ENCODE data around the gene PDCD4. TPM values are rescaled to one million over a fixed set of nuclear protein-coding genes. Genes with fewer than 3 reads are reported as not detected.

The PDCD4 gene
- total and polyA plus RNA-seq, 5 donors from 2014 or later: 167 to 224 (median 204) TPM

- H3K9me3 Mint-ChIP-seq: no peaks in the 10 kb centered on the region
- no peaks in the 10 kb centered on the region for H3K27me3 Mint-ChIP-seq
- H3K4me3 ChIP-seq (ENCODE audit: low read depth, low read length): no peak overlapping the region
- H3K4me1 Mint-ChIP-seq: peaks cover 43 to 80% (median 54%) of the 10 kb centered on the region in 4 donors
- H3K27me3 ChIP-seq (ENCODE audit: control insufficient read depth, insufficient read depth, low read length): no peaks in the 10 kb centered on the region
- peaks cover 79% of the 10 kb centered on the region for H3K36me3 ChIP-seq (ENCODE audit: control insufficient read depth, insufficient read depth, low read length)
- H3K36me3 Mint-ChIP-seq: peaks cover 52% of the 10 kb centered on the region
- H3K4me1 ChIP-seq (ENCODE audit: control insufficient read depth, insufficient read depth, low read length, poor library complexity, severe bottlenecking): peaks cover 39% of the 10 kb centered on the region
- DNase-seq: no peak
- peak overlapping the region in 2 of 3 donors; percentile 37 to 72 for H3K27ac Mint-ChIP-seq
- H3K4me3 Mint-ChIP-seq: peak overlapping the region in 3 of 4 donors; percentile 2 to 45 (median 44)
- H3K27ac ChIP-seq (ENCODE audit: insufficient read depth, low read length, poor library complexity, severe bottlenecking): no peak overlapping the region
- H3K9me3 ChIP-seq (ENCODE audit: control insufficient read depth in 2 of 2, low read length in 2 of 2): no peaks in the 10 kb centered on the region
- ATAC-seq (ENCODE audit: low read depth in 2 of 2): no peak
These were observed 9.5 kb downstream of the PDCD4 start for GRCh38 chr10:110881247-110881646.

DNA sequence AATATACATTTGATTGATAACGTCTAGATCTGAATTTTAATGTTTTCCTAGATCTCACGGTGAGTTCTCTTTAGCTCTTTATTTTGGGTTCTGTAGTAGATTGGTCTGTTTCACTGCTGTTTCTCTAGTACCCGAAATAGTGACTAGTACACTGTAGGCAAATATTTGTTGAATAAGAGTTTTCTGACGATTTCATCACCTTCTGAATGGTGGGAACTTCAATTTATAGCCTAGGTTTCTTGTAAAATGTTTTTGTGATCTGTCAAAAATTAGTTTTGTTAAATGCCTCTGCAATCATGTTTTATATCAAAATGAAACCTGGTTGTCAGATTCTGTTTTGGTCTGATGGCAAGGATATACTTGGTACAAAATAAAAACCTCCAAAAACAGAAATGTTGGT is 10.2 kb downstream of the PDCD4 start:
- no peaks in the 10 kb centered on the region for H3K9me3 Mint-ChIP-seq
- H3K27ac Mint-ChIP-seq: peak overlapping the region; percentile 2 to 56 (median 37)
- peaks cover 37% of the 10 kb centered on the region for H3K4me1 ChIP-seq (ENCODE audit: control insufficient read depth, insufficient read depth, low read length, poor library complexity, severe bottlenecking)
- no peak for DNase-seq
- H3K27me3 ChIP-seq (ENCODE audit: control insufficient read depth, insufficient read depth, low read length): no peaks in the 10 kb centered on the region
- H3K9me3 ChIP-seq (ENCODE audit: control insufficient read depth in 2 of 2, low read length in 2 of 2): no peaks in the 10 kb centered on the region
- no peaks in the 10 kb centered on the region for H3K27me3 Mint-ChIP-seq
- peaks cover 45 to 81% (median 55%) of the 10 kb centered on the region in 4 donors for H3K4me1 Mint-ChIP-seq
- peak overlapping the region; percentile 38 for H3K4me3 ChIP-seq (ENCODE audit: low read depth, low read length)
- H3K36me3 ChIP-seq (ENCODE audit: control insufficient read depth, insufficient read depth, low read length): peaks cover 78% of the 10 kb centered on the region
- no peak overlapping the region for H3K27ac ChIP-seq (ENCODE audit: insufficient read depth, low read length, poor library complexity, severe bottlenecking)
- ATAC-seq (ENCODE audit: low read depth in 2 of 2): no peak
- peaks cover 54% of the 10 kb centered on the region for H3K36me3 Mint-ChIP-seq
- peak overlapping the region; percentile 2 to 29 (median 10) for H3K4me3 Mint-ChIP-seq

DNA sequence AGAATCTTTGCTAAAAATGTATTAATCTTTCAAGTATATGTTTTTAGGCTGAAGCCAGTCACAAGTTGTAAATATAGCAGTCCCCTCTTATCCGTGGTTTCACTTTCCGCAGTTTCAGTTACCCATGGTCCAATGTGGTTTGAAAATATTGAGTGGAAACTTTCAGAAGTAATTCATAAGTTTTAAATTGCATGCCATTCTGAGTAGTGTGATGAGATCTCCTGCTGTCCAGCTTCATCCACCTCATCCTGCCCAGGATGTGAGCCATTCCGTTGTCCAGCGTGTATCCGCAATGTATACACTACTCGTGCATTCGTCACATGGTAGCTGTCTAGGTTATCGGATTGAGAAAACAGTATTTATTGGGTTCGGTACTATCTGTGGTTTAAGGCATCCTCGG is 12.2 kb downstream of the PDCD4 start:
- Mint-ChIP-seq H3K4me3 (peak overlapping the region; percentile 37 to 77 (median 66)), H3K27me3 (no peaks in the 10 kb centered on the region), H3K4me1 (peaks cover 36 to 73% (median 43%) of the 10 kb centered on the region in 4 donors), H3K27ac (peak overlapping the region in 2 of 3 donors; percentile 9 to 16), H3K9me3 (no peaks in the 10 kb centered on the region), H3K36me3 (peaks cover 51% of the 10 kb centered on the region)
- Histone ChIP-seq H3K9me3 (ENCODE audit: control insufficient read depth in 2 of 2, low read length in 2 of 2) (no peaks in the 10 kb centered on the region), H3K36me3 (ENCODE audit: control insufficient read depth, insufficient read depth, low read length) (peaks cover 79% of the 10 kb centered on the region), H3K27me3 (ENCODE audit: control insufficient read depth, insufficient read depth, low read length) (no peaks in the 10 kb centered on the region), H3K27ac (ENCODE audit: insufficient read depth, low read length, poor library complexity, severe bottlenecking) (peak overlapping the region; percentile 24), H3K4me3 (ENCODE audit: low read depth, low read length) (peak overlapping the region; percentile 65), H3K4me1 (ENCODE audit: control insufficient read depth, insufficient read depth, low read length, poor library complexity, severe bottlenecking) (peaks cover 36% of the 10 kb centered on the region)
- DNase-seq (no peak), ATAC-seq (ENCODE audit: low read depth in 2 of 2) (no peak)

GRCh38 chr10:110885932-110886674 is 14.4 kb downstream of the PDCD4 start:
- Histone ChIP-seq H3K27me3 (ENCODE audit: control insufficient read depth, insufficient read depth, low read length) (no peaks in the 10 kb centered on the region), H3K4me3 (ENCODE audit: low read depth, low read length) (peak overlapping the region; percentile 20), H3K9me3 (ENCODE audit: control insufficient read depth in 2 of 2, low read length in 2 of 2) (no peaks in the 10 kb centered on the region), H3K27ac (ENCODE audit: insufficient read depth, low read length, poor library complexity, severe bottlenecking) (peak overlapping the region; percentile 42), H3K36me3 (ENCODE audit: control insufficient read depth, insufficient read depth, low read length) (peaks cover 89% of the 10 kb centered on the region), H3K4me1 (ENCODE audit: control insufficient read depth, insufficient read depth, low read length, poor library complexity, severe bottlenecking) (peaks cover 26% of the 10 kb centered on the region)
- H3K27me3 Mint-ChIP-seq: no peaks in the 10 kb centered on the region
- no peak for ATAC-seq (ENCODE audit: low read depth in 2 of 2)
- peaks cover 23 to 66% (median 36%) of the 10 kb centered on the region in 4 donors for H3K4me1 Mint-ChIP-seq
- H3K27ac Mint-ChIP-seq: peak overlapping the region; percentile 8 to 27 (median 10)
- H3K9me3 Mint-ChIP-seq: no peaks in the 10 kb centered on the region
- no peak for DNase-seq
- peaks cover 54% of the 10 kb centered on the region for H3K36me3 Mint-ChIP-seq
- peak overlapping the region in 2 of 4 donors; percentile 4 to 31 for H3K4me3 Mint-ChIP-seq

- Mint-ChIP-seq H3K27me3 (no peaks in the 10 kb centered on the region), H3K4me1 (peaks cover 33 to 63% (median 36%) of the 10 kb centered on the region in 4 donors), H3K36me3 (peaks cover 54% of the 10 kb centered on the region), H3K27ac (peak overlapping the region in 2 of 3 donors; percentile 22 to 78), H3K9me3 (no peaks in the 10 kb centered on the region), H3K4me3 (no peak overlapping the region)
- no peaks in the 10 kb centered on the region for H3K9me3 ChIP-seq (ENCODE audit: control insufficient read depth in 2 of 2, low read length in 2 of 2)
- no peak overlapping the region for H3K27ac ChIP-seq (ENCODE audit: insufficient read depth, low read length, poor library complexity, severe bottlenecking)
- DNase-seq (no peak), ATAC-seq (ENCODE audit: low read depth in 2 of 2) (no peak)
- peaks cover 89% of the 10 kb centered on the region for H3K36me3 ChIP-seq (ENCODE audit: control insufficient read depth, insufficient read depth, low read length)
- no peak overlapping the region for H3K4me3 ChIP-seq (ENCODE audit: low read depth, low read length)
- H3K27me3 ChIP-seq (ENCODE audit: control insufficient read depth, insufficient read depth, low read length): no peaks in the 10 kb centered on the region
- H3K4me1 ChIP-seq (ENCODE audit: control insufficient read depth, insufficient read depth, low read length, poor library complexity, severe bottlenecking): peaks cover 23% of the 10 kb centered on the region
These were observed 15.8 kb downstream of the PDCD4 start for GRCh38 chr10:110887560-110887959.

DNA sequence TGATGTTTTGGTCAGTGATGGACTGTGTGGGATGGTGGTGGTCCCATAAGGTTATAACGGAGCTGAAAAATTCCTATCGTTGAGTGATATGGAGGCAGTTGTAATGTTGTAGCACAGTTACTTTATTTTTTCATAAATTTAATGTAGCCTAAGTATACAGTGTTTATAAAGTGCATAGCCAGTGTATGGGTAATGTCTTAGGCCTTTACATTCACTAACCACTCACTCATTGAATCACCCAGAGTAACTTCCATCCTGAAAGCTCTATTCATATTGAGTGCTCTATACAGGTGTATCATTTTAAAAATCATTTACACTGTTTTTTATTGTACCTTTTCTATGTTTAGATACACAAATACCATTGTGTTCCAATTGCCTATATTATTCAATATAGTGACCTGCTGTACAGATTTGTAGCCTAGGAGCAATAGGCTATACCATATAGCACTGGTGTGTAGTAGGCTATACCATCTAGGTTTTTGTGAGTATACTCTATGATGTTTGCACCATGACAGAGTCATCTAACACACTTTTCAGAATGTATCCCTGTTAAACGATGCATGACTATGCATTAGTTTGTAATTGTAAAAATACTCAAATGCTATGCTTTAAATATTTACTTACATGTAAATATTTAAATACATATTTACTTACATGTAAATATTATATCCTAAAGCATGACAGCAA is 21.0 kb downstream of the PDCD4 start:
- H3K27ac Mint-ChIP-seq: peak overlapping the region in 1 of 3 donors; percentile 32
- peaks cover 44% of the 10 kb centered on the region for H3K36me3 Mint-ChIP-seq
- H3K4me1 ChIP-seq (ENCODE audit: control insufficient read depth, insufficient read depth, low read length, poor library complexity, severe bottlenecking): peaks cover 3% of the 10 kb centered on the region
- no peaks in the 10 kb centered on the region for H3K27me3 ChIP-seq (ENCODE audit: control insufficient read depth, insufficient read depth, low read length)
- no peak for ATAC-seq (ENCODE audit: low read depth in 2 of 2)
- peaks cover 92% of the 10 kb centered on the region for H3K36me3 ChIP-seq (ENCODE audit: control insufficient read depth, insufficient read depth, low read length)
- no peaks in the 10 kb centered on the region for H3K9me3 Mint-ChIP-seq
- no peak overlapping the region for H3K4me3 Mint-ChIP-seq
- H3K27me3 Mint-ChIP-seq: no peaks in the 10 kb centered on the region
- H3K4me3 ChIP-seq (ENCODE audit: low read depth, low read length): no peak overlapping the region
- H3K4me1 Mint-ChIP-seq: peaks cover 35 to 61% (median 39%) of the 10 kb centered on the region in 4 donors
- H3K9me3 ChIP-seq (ENCODE audit: control insufficient read depth in 2 of 2, low read length in 2 of 2): no peaks in the 10 kb centered on the region
- H3K27ac ChIP-seq (ENCODE audit: insufficient read depth, low read length, poor library complexity, severe bottlenecking): no peak overlapping the region
- no peak for DNase-seq

- peaks cover 49% of the 10 kb centered on the region for H3K36me3 Mint-ChIP-seq
- H3K9me3 Mint-ChIP-seq: no peaks in the 10 kb centered on the region
- DNase-seq (peak in 2 of 3 donors; percentile 72 to 75), ATAC-seq (ENCODE audit: low read depth in 2 of 2) (peak; percentile 73 to 93)
- no peaks in the 10 kb centered on the region for H3K27me3 Mint-ChIP-seq
- peaks cover 38 to 58% (median 40%) of the 10 kb centered on the region in 4 donors for H3K4me1 Mint-ChIP-seq
- peaks cover 3% of the 10 kb centered on the region for H3K4me1 ChIP-seq (ENCODE audit: control insufficient read depth, insufficient read depth, low read length, poor library complexity, severe bottlenecking)
- H3K27ac Mint-ChIP-seq: no peak overlapping the region
- peaks cover 92% of the 10 kb centered on the region for H3K36me3 ChIP-seq (ENCODE audit: control insufficient read depth, insufficient read depth, low read length)
- no peak overlapping the region for H3K4me3 ChIP-seq (ENCODE audit: low read depth, low read length)
- H3K27ac ChIP-seq (ENCODE audit: insufficient read depth, low read length, poor library complexity, severe bottlenecking): peak overlapping the region; percentile 6
- H3K27me3 ChIP-seq (ENCODE audit: control insufficient read depth, insufficient read depth, low read length): no peaks in the 10 kb centered on the region
- H3K9me3 ChIP-seq (ENCODE audit: control insufficient read depth in 2 of 2, low read length in 2 of 2): no peaks in the 10 kb centered on the region
- no peak overlapping the region for H3K4me3 Mint-ChIP-seq
These were observed 21.9 kb downstream of the PDCD4 start for GRCh38 chr10:110893559-110894179.
